ENCODE data around the gene AEBP2.
"Not testable (repeated sequence)": the region's sequence is repeated elsewhere in the genome, so short reads cannot be mapped to it uniquely, and the experiment has no call there.

AEBP2 gene

GRCh38 chr12:19439059-19440018, at the start of gene AEBP2:
TSS of gene AEBP2 (plus strand) at chr12:19439492. CDS start at chr12:19439700, 208 bp downstream.
- Histone ChIP-seq H3K4me1 (ENCODE audit: low read length) (0 out of 2 replicates have a peak, but pooled peaks cover 5% of the 10 kb centered on the region), H3K27ac (ENCODE audit: low read length) (peak within 1 kb of the TSS; percentile 42; the same call in 1 of the 2 replicates), H2AFZ (ENCODE audit: low read length) (peak within 1 kb of the TSS; percentile 86), H4K20me1 (ENCODE audit: insufficient read depth, low read length) (no peaks in the 10 kb centered on the region), H3K9ac (ENCODE audit: low read length) (peak within 1 kb of the TSS; percentile 91), H3K4me2 (ENCODE audit: low read depth, low read length) (peak within 1 kb of the TSS; percentile 52), H3K79me2 (ENCODE audit: low read length) (peaks cover 46% of the 10 kb centered on the region), H3K27me3 (replicated peaks; ENCODE audit: insufficient read depth, low read length) (no peaks in the 10 kb centered on the region), H3F3A (ENCODE audit: insufficient read depth, low read length) (peaks cover 13% of the 10 kb centered on the region), H3K36me3 (replicated peaks; ENCODE audit: insufficient read depth, low read length) (no peaks in the 10 kb centered on the region), H3K9me2 (replicated peaks; ENCODE audit: insufficient read depth, low read length) (no peaks in the 10 kb centered on the region), H3K9me3 (replicated peaks; ENCODE audit: insufficient read depth, low read length) (no peaks in the 10 kb centered on the region), H3K4me3 (ENCODE audit: low read length) (peak within 1 kb of the TSS; percentile 99)
- DNase-seq = peak; percentile 92
- TF ChIP-seq CTCF (IDR thresholded peaks at IDR 0.05; ENCODE audit: low read length) = no peak

GRCh38 chr12:19390051-19390598, 49.2 kb upstream of the AEBP2 start:
- Histone ChIP-seq H3K4me3 (ENCODE audit: low read length) (no peak overlapping the region), H3K27me3 (replicated peaks; ENCODE audit: insufficient read depth, low read length) (no peaks in the 10 kb centered on the region), H3K4me2 (ENCODE audit: low read depth, low read length) (no peak overlapping the region), H3F3A (ENCODE audit: insufficient read depth, low read length) (no peaks in the 10 kb centered on the region), H3K27ac (ENCODE audit: low read length) (no peak overlapping the region), H3K36me3 (replicated peaks; ENCODE audit: insufficient read depth, low read length) (no peaks in the 10 kb centered on the region), H3K4me1 (ENCODE audit: low read length) (no peaks in the 10 kb centered on the region), H3K9me3 (replicated peaks; ENCODE audit: insufficient read depth, low read length) (no peaks in the 10 kb centered on the region), H4K20me1 (ENCODE audit: insufficient read depth, low read length) (no peaks in the 10 kb centered on the region), H3K9me2 (replicated peaks; ENCODE audit: insufficient read depth, low read length) (no peaks in the 10 kb centered on the region), H3K79me2 (ENCODE audit: low read length) (no peaks in the 10 kb centered on the region), H3K9ac (ENCODE audit: low read length) (no peak overlapping the region), H2AFZ (ENCODE audit: low read length) (no peak overlapping the region)
- TF ChIP-seq EZH2phosphoT487 (IDR thresholded peaks at IDR 0.05; ENCODE audit: low read length) = no peak
- TF ChIP-seq EZH2 (optimal IDR thresholded peaks at IDR 0.05; ENCODE audit: low read depth, low read length) = no peak
- no peak for TF ChIP-seq CTCF (IDR thresholded peaks at IDR 0.05; ENCODE audit: low read length)
- DNase-seq = no peak

GRCh38 chr12:19392644-19393043, 46.6 kb upstream of the AEBP2 start:
- not testable (repeated sequence) for H3K9me2 ChIP-seq (replicated peaks; ENCODE audit: insufficient read depth, low read length); H3K4me3 ChIP-seq (ENCODE audit: low read length); H3K4me2 ChIP-seq (ENCODE audit: low read depth, low read length); H4K20me1 ChIP-seq (ENCODE audit: insufficient read depth, low read length); H3K36me3 ChIP-seq (replicated peaks; ENCODE audit: insufficient read depth, low read length); H2AFZ ChIP-seq (ENCODE audit: low read length); H3K4me1 ChIP-seq (ENCODE audit: low read length); H3K27me3 ChIP-seq (replicated peaks; ENCODE audit: insufficient read depth, low read length); H3K79me2 ChIP-seq (ENCODE audit: low read length); H3K9me3 ChIP-seq (replicated peaks; ENCODE audit: insufficient read depth, low read length); H3K27ac ChIP-seq (ENCODE audit: low read length); H3K9ac ChIP-seq (ENCODE audit: low read length); H3F3A ChIP-seq (ENCODE audit: insufficient read depth, low read length); DNase-seq

GRCh38 chr12:19394385-19394784, 44.9 kb upstream of the AEBP2 start:
- Histone ChIP-seq H3K4me3 (ENCODE audit: low read length) (no peak overlapping the region), H3K4me2 (ENCODE audit: low read depth, low read length) (no peak overlapping the region), H3K27me3 (replicated peaks; ENCODE audit: insufficient read depth, low read length) (no peaks in the 10 kb centered on the region), H4K20me1 (ENCODE audit: insufficient read depth, low read length) (no peaks in the 10 kb centered on the region), H3K36me3 (replicated peaks; ENCODE audit: insufficient read depth, low read length) (no peaks in the 10 kb centered on the region), H3K27ac (ENCODE audit: low read length) (no peak overlapping the region), H3K9ac (ENCODE audit: low read length) (no peak overlapping the region), H3K4me1 (ENCODE audit: low read length) (no peaks in the 10 kb centered on the region), H3K9me3 (replicated peaks; ENCODE audit: insufficient read depth, low read length) (no peaks in the 10 kb centered on the region), H3K9me2 (replicated peaks; ENCODE audit: insufficient read depth, low read length) (no peaks in the 10 kb centered on the region), H3F3A (ENCODE audit: insufficient read depth, low read length) (no peaks in the 10 kb centered on the region), H3K79me2 (ENCODE audit: low read length) (no peaks in the 10 kb centered on the region), H2AFZ (ENCODE audit: low read length) (no peak overlapping the region)
- TF ChIP-seq CTCF (IDR thresholded peaks at IDR 0.05; ENCODE audit: low read length) (no peak), EZH2 (optimal IDR thresholded peaks at IDR 0.05; ENCODE audit: low read depth, low read length) (no peak), EZH2phosphoT487 (IDR thresholded peaks at IDR 0.05; ENCODE audit: low read length) (no peak)
- DNase-seq = no peak
